Pancreas (tissue), 10 donors: Measurements from ENCODE around the gene ANKRD9. TPM values are rescaled to one million over a fixed set of nuclear protein-coding genes. Genes with fewer than 3 reads are reported as not detected.

Source experiments
- ATAC-seq, 4 donors: fragments of 200-7000 bp; cut with Tn5 transposase; one replicate each; pipeline versions ENCODE4 v1.8.0 to v1.9.1; 2020; ENCODE audit warnings: mild to moderate bottlenecking in 4 of 4, moderate library complexity in 4 of 4
- DNase-seq, 6 donors: peaks; one replicate each; pipeline ENCODE4 v3.0.0-alpha.2; 2020
- FAIRE-seq: peaks from 2 replicates; lab custom pipeline; 2012; peaks lifted over from hg19 to GRCh38; lab: Jason Lieb, UNC
- H3K27ac ChIP-seq, 4 donors: fragments of 200-600 bp; sonication (generic); 1 replicate in 3 of 4; 2 replicates in 1 of 4; pipeline versions ENCODE4 v1.5.0 to v1.8.0; 2020
- H3K27me3 ChIP-seq, 4 donors: fragments of 200-600 bp; one replicate each; pipeline ENCODE4 v1.8.0; 2021
- H3K36me3 ChIP-seq, 3 donors: fragments of 200-600 bp; sonication (generic) in 1 of 3; one replicate each; pipeline versions ENCODE4 v1.5.0 to v1.8.0; 2020 to 2021
- H3K4me1 ChIP-seq, 3 donors: fragments of 200-600 bp; one replicate each; pipeline ENCODE4 v1.8.0; 2021
- H3K4me3 ChIP-seq, 4 donors: fragments of 200-600 bp; sonication (generic) in 2 of 4; one replicate each; pipeline versions ENCODE4 v1.5.0 to v1.8.0; 2020 to 2021
- H3K9me3 ChIP-seq, 4 donors: fragments of 200-600 bp; one replicate each; pipeline ENCODE4 v1.8.0; 2021
- WGBS, 2 donors: extraction: QIAGEN DNeasy Blood & Tissue Kit; methylation state at CpG; one replicate each; pipeline ENCODE4 v1.1.7; 2013; 5-methylcytosine and 5-hydroxymethylcytosine counted together
- intact Hi-C, 3 donors: fragments of 100-400 bp; cut with DNase I; formaldehyde crosslinking; loops; one replicate each; pipeline versions ENCODE4 v1.11.1 to v1.14.2; 2022
- polyA plus RNA-seq, 2 donors: library from polyadenylated mRNA; stranded (reverse); fragments of 200-250 nt; gene quantifications; one replicate each; pipeline ENCODE4 v1.2.3, GENCODE V29; 2013
- total RNA-seq, 6 donors: library from RNA; stranded (reverse); fragmentation: NEBNext Ultra II Directional in 4 of 6; extraction: Animal tissue kit (Norgen Biotek cat#: 25700) in 4 of 6; gene quantifications; one replicate each; pipeline versions ENCODE4 v1.2.1 to v1.2.4, GENCODE V29; 2021 to 2023
- TF ChIP-seq, protein P1 (sequence below), 4 donors: fragments of 200-600 bp; sonication (generic) in 3 of 4; IDR thresholded peaks; one replicate each; pipeline versions ENCODE4 v1.5.0 to v1.8.0; 2021; ENCODE audit warnings: antibody characterized with exemption in 4 of 4
- donor health status: healthy with polysubstance abuse.
- donor health status: DM: no; HTN: no; CAD: no; lungs with moderate emphysema.
- donor health status: DM: no; HTN: no; CAD: no.
- donor health status: control.
- donor health status: control.
- donor health status: Bipolar disorder and iron deficiency.
- donor health status: DM: yes; HTN: yes; CAD: no.
- donor health status: DM: no; HTN: no; CAD: no.
- donor health status: DM: no; HTN: no; CAD: no.
- donor health status: DM: yes; HTN: yes; CAD: no.

Gene ANKRD9
- total and polyA plus RNA-seq, 8 donors, result 5.4 to 14.4 (median 8.5) TPM

GRCh38 chr14:102500158-102500662, 9.4 kb downstream of the ANKRD9 start:
- Histone ChIP-seq H3K27me3 (no peaks in the 10 kb centered on the region), H3K36me3 (peaks cover 0 to 7% (median 0%) of the 10 kb centered on the region in 3 donors), H3K4me3 (no peak overlapping the region), H3K27ac (peak overlapping the region in 2 of 4 donors; percentile 41 to 58), H3K4me1 (no peaks in the 10 kb centered on the region), H3K9me3 (no peaks in the 10 kb centered on the region)
- FAIRE-seq (no peak), DNase-seq (peak in 1 of 6 donors; percentile 40), ATAC-seq (peak in 3 of 4 donors; percentile 36 to 69 (median 67))
- intact Hi-C loops, result no loop called here
- TF ChIP-seq, protein P1, sequence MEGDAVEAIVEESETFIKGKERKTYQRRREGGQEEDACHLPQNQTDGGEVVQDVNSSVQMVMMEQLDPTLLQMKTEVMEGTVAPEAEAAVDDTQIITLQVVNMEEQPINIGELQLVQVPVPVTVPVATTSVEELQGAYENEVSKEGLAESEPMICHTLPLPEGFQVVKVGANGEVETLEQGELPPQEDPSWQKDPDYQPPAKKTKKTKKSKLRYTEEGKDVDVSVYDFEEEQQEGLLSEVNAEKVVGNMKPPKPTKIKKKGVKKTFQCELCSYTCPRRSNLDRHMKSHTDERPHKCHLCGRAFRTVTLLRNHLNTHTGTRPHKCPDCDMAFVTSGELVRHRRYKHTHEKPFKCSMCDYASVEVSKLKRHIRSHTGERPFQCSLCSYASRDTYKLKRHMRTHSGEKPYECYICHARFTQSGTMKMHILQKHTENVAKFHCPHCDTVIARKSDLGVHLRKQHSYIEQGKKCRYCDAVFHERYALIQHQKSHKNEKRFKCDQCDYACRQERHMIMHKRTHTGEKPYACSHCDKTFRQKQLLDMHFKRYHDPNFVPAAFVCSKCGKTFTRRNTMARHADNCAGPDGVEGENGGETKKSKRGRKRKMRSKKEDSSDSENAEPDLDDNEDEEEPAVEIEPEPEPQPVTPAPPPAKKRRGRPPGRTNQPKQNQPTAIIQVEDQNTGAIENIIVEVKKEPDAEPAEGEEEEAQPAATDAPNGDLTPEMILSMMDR (IDR thresholded peaks at IDR 0.05), result no peak
- WGBS, 2 donors, result 84 to 86% methylated on average over 14 of the region's 14 CpGs

DNA sequence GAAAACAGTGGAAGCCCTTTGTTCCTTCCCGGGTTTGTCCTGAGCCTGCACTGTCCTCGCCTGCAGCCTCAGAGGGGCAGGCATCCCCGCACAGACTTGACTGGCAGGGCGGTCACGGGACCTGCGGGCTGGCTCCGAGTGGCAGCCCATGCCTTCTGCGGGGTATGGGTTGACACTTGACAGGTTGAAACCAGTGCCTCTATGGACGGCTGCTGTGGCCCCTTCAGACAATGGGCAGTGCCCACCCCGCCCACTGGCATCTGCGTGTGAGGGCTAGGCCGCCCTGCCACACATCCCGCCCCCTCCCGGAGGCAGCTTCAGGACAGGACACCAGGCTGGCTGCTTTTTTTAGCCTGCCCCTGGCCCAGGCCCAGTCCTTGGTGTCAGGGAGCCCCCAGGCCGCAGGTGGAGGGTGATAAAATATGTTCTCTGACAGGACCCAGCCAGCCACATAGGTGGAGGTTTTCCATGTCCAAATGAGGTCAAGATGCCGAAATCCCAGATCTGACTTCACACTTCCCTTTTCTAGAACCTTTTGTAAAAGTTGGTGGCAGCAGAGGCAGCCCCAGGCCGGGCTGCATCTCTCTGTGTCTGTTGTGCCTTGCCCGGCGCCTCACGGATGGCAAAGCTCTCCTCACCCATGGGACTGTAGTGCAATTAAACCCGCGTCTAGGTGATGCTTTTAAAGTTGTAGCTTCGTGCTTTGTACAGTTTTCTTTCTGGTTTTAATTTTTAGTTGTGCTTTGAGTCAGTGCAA, 10.0 kb downstream of the ANKRD9 start:
- H3K4me3 ChIP-seq, result no peak overlapping the region
- intact Hi-C loops, result no loop called here
- no peaks in the 10 kb centered on the region for H3K9me3 ChIP-seq
- FAIRE-seq (no peak), ATAC-seq (no peak), DNase-seq (peak in 1 of 6 donors; percentile 47)
- 90 to 91% methylated on average over 23 of the region's 23 CpGs for WGBS, 2 donors
- peak overlapping the region in 2 of 4 donors; percentile 33 to 58 for H3K27ac ChIP-seq
- TF ChIP-seq, protein P1 (IDR thresholded peaks at IDR 0.05), result no peak
- no peaks in the 10 kb centered on the region for H3K4me1 ChIP-seq
- no peaks in the 10 kb centered on the region for H3K27me3 ChIP-seq
- H3K36me3 ChIP-seq, result peaks cover 0 to 7% (median 0%) of the 10 kb centered on the region in 3 donors

DNA sequence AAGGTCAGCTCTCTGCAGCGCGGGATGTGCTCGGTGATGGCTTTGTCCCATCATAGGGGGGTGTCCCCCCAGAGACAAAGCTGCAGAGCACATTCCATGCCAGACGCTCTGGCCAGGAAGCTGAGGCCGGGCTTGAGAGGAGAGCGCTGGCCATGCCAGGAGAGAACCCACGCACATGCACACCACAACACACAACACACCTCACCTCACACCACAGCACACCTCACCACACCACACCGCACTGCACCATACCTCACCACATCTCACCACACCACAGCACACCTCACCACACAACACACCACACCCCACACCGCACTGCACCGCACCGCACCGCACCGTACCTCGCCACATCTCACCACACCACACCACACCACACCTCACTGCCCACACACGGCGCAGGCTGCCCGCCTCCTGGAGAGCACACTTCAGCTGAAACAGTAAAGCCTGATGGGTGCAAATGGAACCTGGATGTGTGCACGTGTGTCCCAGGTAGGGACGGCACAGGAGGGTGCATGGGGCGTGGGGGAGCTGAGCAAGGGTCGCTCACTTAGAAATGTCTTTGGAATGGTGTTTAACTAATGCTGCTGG, 10.8 kb downstream of the ANKRD9 start:
- Histone ChIP-seq H3K27me3 (no peaks in the 10 kb centered on the region), H3K27ac (no peak overlapping the region), H3K36me3 (peaks cover 0 to 7% (median 0%) of the 10 kb centered on the region in 3 donors), H3K9me3 (no peaks in the 10 kb centered on the region), H3K4me3 (no peak overlapping the region), H3K4me1 (no peaks in the 10 kb centered on the region)
- WGBS, 2 donors, result 91 to 94% methylated on average over 21 of the region's 21 CpGs
- DNase-seq (peak in 1 of 6 donors; percentile 12), ATAC-seq (no peak), FAIRE-seq (no peak)
- intact Hi-C loops, result no loop called here
- TF ChIP-seq, protein P1 (IDR thresholded peaks at IDR 0.05), result no peak

DNA sequence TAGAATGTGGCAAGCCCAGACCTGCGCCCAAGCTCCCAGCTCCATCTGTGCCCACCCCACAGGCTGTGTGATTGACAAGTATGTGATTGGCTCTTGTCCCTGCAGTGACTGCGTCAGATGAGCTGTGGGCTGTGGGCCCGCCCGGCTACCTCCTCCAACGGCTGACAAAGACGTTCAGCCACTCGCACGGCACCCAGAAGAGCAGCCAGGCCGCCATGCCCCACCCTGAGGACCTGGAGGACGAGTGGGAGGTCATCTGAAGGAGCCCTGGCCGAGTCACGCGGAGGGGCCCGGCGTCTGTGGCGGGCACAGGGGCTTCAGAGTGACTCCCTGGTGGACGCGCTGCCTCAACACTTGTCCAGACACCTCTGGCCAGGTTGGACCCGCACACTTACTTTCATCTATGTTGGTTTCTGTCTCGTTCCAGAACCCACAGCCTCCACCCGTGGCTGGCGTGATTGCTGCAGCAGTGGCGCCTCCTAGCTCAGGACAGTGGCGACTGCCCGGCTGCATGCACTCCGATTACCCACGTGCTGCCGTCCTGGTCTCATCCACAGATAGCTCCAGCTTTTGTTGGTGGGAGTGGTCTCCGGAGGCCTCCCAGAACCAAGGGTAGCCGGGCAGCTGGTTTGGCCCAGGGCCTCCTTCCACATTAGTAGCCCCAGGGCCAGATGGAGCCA, 11.4 kb downstream of the ANKRD9 start:
- Histone ChIP-seq H3K27me3 (no peaks in the 10 kb centered on the region), H3K36me3 (peaks cover 0 to 7% (median 0%) of the 10 kb centered on the region in 3 donors), H3K4me3 (no peak overlapping the region), H3K9me3 (no peaks in the 10 kb centered on the region), H3K27ac (no peak overlapping the region), H3K4me1 (no peaks in the 10 kb centered on the region)
- DNase-seq (no peak), ATAC-seq (no peak), FAIRE-seq (no peak)
- intact Hi-C loops, result no loop called here
- WGBS, 2 donors, result 91 to 93% methylated on average over 30 of the region's 30 CpGs
- TF ChIP-seq, protein P1 (IDR thresholded peaks at IDR 0.05), result no peak
